Adrenal gland (tissue), 19 donors: ENCODE data around the gene FANCI. TPM values are rescaled to one million over a fixed set of nuclear protein-coding genes. Genes with fewer than 3 reads are reported as not detected.

Experiments used
- DNase-seq, 7 donors: peaks; one replicate each; pipeline ENCODE4 v3.0.0-alpha.2; 2019 to 2020
- H3K27ac ChIP-seq, 5 donors: fragments of 200-600 bp; sonication (generic) in 4 of 5; 1 replicate in 3 of 5; 2 replicates in 2 of 5; pipeline versions ENCODE4 v1.5.1 to v1.8.0; 2016 to 2020; ENCODE audit warnings: mild to moderate bottlenecking in 1 of 5
- H3K27me3 ChIP-seq: fragments of 200-600 bp; 2 replicates; pipeline ENCODE4 v1.8.0; 2021
- H3K36me3 ChIP-seq, 2 donors: fragments of 200-600 bp; replicated peaks in 1 of 2; 1 replicate in 1 of 2; 2 replicates in 1 of 2; pipeline versions ENCODE4 v1.5.1 to v1.8.0; 2018 to 2022
- H3K4me1 ChIP-seq, 2 donors: fragments of 200-600 bp; replicated peaks in 1 of 2; 1 replicate in 1 of 2; 2 replicates in 1 of 2; pipeline versions ENCODE4 v1.5.1 to v1.8.0; 2018 to 2021
- H3K4me3 ChIP-seq, 4 donors: fragments of 200-600 bp; sonication (generic) in 3 of 4; one replicate each; pipeline ENCODE4 v1.5.1; 2016 to 2018
- H3K9me3 ChIP-seq, 3 donors: fragments of 200-600 bp; sonication (generic) in 1 of 3; replicated peaks in 1 of 3; 1 replicate in 2 of 3; 2 replicates in 1 of 3; pipeline versions ENCODE4 v1.5.1 to v1.8.0; 2016 to 2021
- POLR2A ChIP-seq, 2 donors: fragments of 450-650 bp; IDR thresholded peaks; one replicate each; pipeline ENCODE4 v1.6.1; 2017; ENCODE audit warnings: antibody characterized with exemption in 2 of 2, mild to moderate bottlenecking in 2 of 2, moderate library complexity in 1 of 2
- WGBS, 4 donors: extraction: QIAGEN DNeasy Blood & Tissue Kit in 2 of 4; methylation state at CpG; one replicate each; pipeline versions ENCODE4 v1.1.5 to v1.1.7; 2013 to 2017; 5-methylcytosine and 5-hydroxymethylcytosine counted together
- intact Hi-C, 2 donors: fragments of 100-400 bp; cut with DNase I; formaldehyde crosslinking; loops; one replicate each; pipeline versions ENCODE4 v1.14.1 to v1.15.0; 2022 to 2023
- long read RNA-seq, 10 donors: library from polyadenylated mRNA in 3 of 10; unstranded in 2 of 10; stranded (forward) in 1 of 10; transcript quantifications; one replicate each; pipeline ENCODE4 v2.0.0 and lab custom pipeline, GENCODE V29; 2021 to 2026
- polyA plus RNA-seq, 3 donors: library from polyadenylated mRNA; stranded (reverse); fragments of 200-250 nt in 2 of 3; fragments of 350-450 nt in 1 of 3; fragmentation: Illumina TruSeq in 1 of 3; extraction: RNeasy Lipid Tissue Mini Kit (QIAGEN cat#74804) in 1 of 3; gene quantifications; one replicate each; pipeline ENCODE4 v1.2.3, GENCODE V29; 2013 to 2014
- total RNA-seq, 9 donors: library from RNA; depleted of rRNA in 4 of 9; stranded (reverse); fragments of >200 nt in 4 of 9; fragments of 120-200 nt in 1 of 9; fragmentation: NEBNext Ultra II Directional in 1 of 9; extraction: Animal tissue kit (Norgen Biotek cat#: 25700) in 1 of 9; gene quantifications; one replicate each; pipeline versions ENCODE4 v1.1.0 to v1.2.4, GENCODE V29; 2013 to 2023
- TF ChIP-seq, protein P1 (sequence below), 6 experiments: fragments of 450-650 bp in 4 of 6; fragments of 200-600 bp in 2 of 6; sonication (generic) in 1 of 6; IDR thresholded peaks; 1 replicate in 5 of 6; 2 replicates in 1 of 6; pipeline versions ENCODE4 v1.5.1 to v1.8.0; 2016 to 2021; ENCODE audit warnings: antibody characterized with exemption in 6 of 6, mild to moderate bottlenecking in 2 of 6, moderate library complexity in 1 of 6
- donor health status: healthy with polysubstance abuse.
- donor health status: Bipolar disorder and iron deficiency.
- donor health status: DM: yes; HTN: yes; CAD: no.
- donor health status: DM: no; HTN: no; CAD: no.
- donor health status: DM: no; HTN: no; CAD: no.
- donor health status: DM: yes; HTN: yes; CAD: no.

The FANCI gene
- total RNA-seq (10 to 100 TPM in 1 of 9 donors, 1 to 10 TPM in 8; 1.5 to 23.5 (median 7.0) TPM), polyA plus RNA-seq (1 to 10 TPM; 2.9 to 4.5 (median 3.3) TPM)
- long read RNA-seq, donor 1 = 0 reads
- long read RNA-seq, donor 2 = 0 reads
- long read RNA-seq, donor 3, partial matches to known transcripts = 0 of 1 reads
- long read RNA-seq, donor 3, other reads (novel, unspliced or antisense) = 0 of 1 reads
- long read RNA-seq, donor 4, partial matches to known transcripts = 0 of 3 reads
- long read RNA-seq, donor 4, other reads (novel, unspliced or antisense) = 3 of 3 reads
- long read RNA-seq, donor 5, full-length matches to known transcripts = 3 of 10 reads
- long read RNA-seq, donor 5, partial matches to known transcripts = 2 of 10 reads
- long read RNA-seq, donor 5, other reads (novel, unspliced or antisense) = 5 of 10 reads
- long read RNA-seq, donor 6, partial matches to known transcripts = 1 of 2 reads
- long read RNA-seq, donor 6, other reads (novel, unspliced or antisense) = 1 of 2 reads
- long read RNA-seq, donor 7 = 0 reads
- long read RNA-seq, donor 8, full-length matches to known transcripts = 1 of 1 reads
- long read RNA-seq, donor 8, partial matches to known transcripts = 0 of 1 reads
- long read RNA-seq, donor 8, other reads (novel, unspliced or antisense) = 0 of 1 reads
- long read RNA-seq, donor 9 = 0 reads
- long read RNA-seq, donor 10 = 0 reads

DNA sequence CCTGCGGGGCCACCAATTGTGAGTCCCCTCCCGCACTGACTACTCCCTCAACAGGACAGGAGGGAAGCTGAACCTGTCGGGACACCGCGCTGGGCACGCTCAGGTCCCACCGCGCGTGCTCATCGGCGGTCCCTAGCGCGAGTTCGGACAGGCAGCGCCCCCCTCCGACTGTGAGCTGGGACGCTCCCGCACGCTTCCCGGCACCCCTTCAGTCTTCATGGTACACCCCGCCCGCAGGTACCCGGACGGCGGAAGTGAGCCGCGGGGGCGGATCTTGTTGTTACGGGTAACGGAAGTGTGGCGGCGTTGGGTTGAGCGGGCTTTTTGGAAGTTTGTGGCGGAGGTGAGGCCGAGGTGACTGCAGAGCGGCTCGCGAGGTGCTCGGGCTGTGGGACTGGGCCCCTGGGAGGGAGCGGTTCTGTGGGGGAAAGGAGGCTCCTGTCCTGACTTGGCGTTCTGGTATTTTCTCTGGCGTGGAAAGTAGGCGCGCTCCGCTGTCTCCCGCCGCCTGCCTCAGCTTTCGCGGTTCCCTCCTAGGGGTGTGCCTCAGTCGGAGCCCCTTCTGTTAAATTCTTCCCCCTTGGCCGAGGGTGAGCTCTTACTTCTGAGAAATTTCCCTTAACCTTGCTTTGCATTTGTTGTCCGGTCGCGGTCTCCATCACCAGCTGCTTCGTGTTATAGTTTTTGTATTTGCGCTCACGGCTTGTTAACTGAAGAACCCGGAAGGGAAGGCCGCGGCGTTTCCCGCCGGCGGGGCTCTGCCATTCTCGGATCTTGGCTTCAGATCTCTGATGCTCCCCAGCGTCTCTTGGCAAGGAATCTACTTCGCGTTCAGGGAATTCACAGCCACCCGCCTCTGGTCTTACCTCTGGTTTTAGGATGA, at the start of gene FANCI:
Gene FANCI (plus strand): TSS at position 289 of the 883 bp plus-strand sequence. CDS start 3,669 bp downstream, outside the sequence.
- intact Hi-C loops = loop anchor here in 1 of 2 donors (10.0 kb wide), 1 partner anchor 91 kb away; the partner anchor contains the start of gene POLG
- Histone ChIP-seq H3K27me3 (no peaks in the 10 kb centered on the region), H3K9me3 (no peaks in the 10 kb centered on the region), H3K4me3 (peak within 1 kb of the TSS; percentile 18 to 80 (median 60)), H3K27ac (peak within 1 kb of the TSS in 1 of 5 donors; percentile 28), H3K36me3 (no peaks in the 10 kb centered on the region), H3K4me1 (peaks cover 5 to 17% of the 10 kb centered on the region in 2 donors)
- DNase-seq = peak; percentile 94 to 98 (median 97)
- peak in 1 of 2 donors; percentile 43 for TF ChIP-seq POLR2A (IDR thresholded peaks at IDR 0.05)
- TF ChIP-seq, protein P1, sequence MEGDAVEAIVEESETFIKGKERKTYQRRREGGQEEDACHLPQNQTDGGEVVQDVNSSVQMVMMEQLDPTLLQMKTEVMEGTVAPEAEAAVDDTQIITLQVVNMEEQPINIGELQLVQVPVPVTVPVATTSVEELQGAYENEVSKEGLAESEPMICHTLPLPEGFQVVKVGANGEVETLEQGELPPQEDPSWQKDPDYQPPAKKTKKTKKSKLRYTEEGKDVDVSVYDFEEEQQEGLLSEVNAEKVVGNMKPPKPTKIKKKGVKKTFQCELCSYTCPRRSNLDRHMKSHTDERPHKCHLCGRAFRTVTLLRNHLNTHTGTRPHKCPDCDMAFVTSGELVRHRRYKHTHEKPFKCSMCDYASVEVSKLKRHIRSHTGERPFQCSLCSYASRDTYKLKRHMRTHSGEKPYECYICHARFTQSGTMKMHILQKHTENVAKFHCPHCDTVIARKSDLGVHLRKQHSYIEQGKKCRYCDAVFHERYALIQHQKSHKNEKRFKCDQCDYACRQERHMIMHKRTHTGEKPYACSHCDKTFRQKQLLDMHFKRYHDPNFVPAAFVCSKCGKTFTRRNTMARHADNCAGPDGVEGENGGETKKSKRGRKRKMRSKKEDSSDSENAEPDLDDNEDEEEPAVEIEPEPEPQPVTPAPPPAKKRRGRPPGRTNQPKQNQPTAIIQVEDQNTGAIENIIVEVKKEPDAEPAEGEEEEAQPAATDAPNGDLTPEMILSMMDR (IDR thresholded peaks at IDR 0.05) = peak in 5 of 6 experiments; percentile 10 to 48 (median 38)
- WGBS, 4 donors = 0 to 1% (median 0%) methylated on average over 35 to 69 of the region's 69 CpGs

DNA sequence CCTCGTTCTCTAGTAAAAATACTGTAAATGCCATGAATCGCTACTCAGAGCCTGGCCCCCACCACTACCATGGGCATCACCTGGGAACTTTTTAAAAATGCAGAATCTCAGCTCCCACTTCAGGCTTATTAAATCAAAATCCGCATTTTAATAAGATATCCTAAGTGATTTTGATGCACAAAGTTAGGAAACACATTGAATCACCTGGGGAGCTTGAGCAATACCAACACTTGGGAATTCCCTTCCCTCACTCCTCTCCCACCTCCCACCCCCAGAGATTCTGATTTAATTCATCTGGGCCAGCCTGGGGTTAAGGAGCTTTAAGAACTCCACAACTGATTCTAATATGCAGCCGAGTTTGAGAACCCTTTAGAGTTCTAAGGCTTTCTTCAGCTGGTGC, 49.2 kb upstream of the FANCI start:
- no peaks in the 10 kb centered on the region for H3K9me3 ChIP-seq
- H3K4me3 ChIP-seq = no peak overlapping the region
- no peak overlapping the region for H3K27ac ChIP-seq
- H3K36me3 ChIP-seq = peaks cover 0 to 84% of the 10 kb centered on the region in 2 donors
- WGBS, 4 donors = 79 to 94% (median 93%) methylated on average over 4 of the region's 4 CpGs
- H3K27me3 ChIP-seq = no peaks in the 10 kb centered on the region
- H3K4me1 ChIP-seq = no peaks in the 10 kb centered on the region
- TF ChIP-seq, protein P1 (IDR thresholded peaks at IDR 0.05) = no peak
- no peak for TF ChIP-seq POLR2A (IDR thresholded peaks at IDR 0.05)
- DNase-seq = no peak
- intact Hi-C loops = no loop called here

DNA sequence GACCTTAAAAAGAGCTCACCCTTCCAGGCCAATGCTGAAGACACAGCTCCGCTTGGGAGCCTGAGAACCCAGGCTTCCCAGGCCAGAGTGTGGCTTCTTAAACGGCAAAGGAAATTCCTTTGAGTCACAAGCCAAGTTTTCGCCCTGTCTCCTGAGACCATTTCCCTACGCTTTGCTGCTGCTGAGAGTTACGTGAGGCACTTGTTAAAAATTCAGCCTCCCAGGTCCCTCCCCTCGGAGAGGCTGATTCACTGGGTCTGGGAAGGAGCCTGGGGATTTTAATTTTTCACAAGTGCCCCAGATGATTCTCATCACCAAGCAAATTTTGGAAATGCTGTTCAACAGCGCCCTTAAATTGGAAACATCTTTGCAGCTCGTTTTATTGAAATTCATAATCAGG, 47.9 kb upstream of the FANCI start:
- Histone ChIP-seq H3K36me3 (peaks cover 0 to 76% of the 10 kb centered on the region in 2 donors), H3K4me1 (no peaks in the 10 kb centered on the region), H3K4me3 (no peak overlapping the region), H3K27me3 (no peaks in the 10 kb centered on the region), H3K27ac (no peak overlapping the region), H3K9me3 (no peaks in the 10 kb centered on the region)
- no peak for TF ChIP-seq POLR2A (IDR thresholded peaks at IDR 0.05)
- TF ChIP-seq, protein P1 (IDR thresholded peaks at IDR 0.05) = no peak
- 81 to 90% (median 85%) methylated on average over 8 of the region's 8 CpGs for WGBS, 4 donors
- intact Hi-C loops = no loop called here
- no peak for DNase-seq
